Hepatocyte (in vitro differentiated cells): ENCODE results near the gene EFHD1.

ENCODE experiments used
- CTCF ChIP-seq: fragments of 200-600 bp; sonication (generic); IDR thresholded peaks from 2 replicates; pipeline ENCODE4 v1.5.1; 2016; ENCODE audit warnings: antibody characterized with exemption, mild to moderate bottlenecking; ENCODE audit not compliant: poor library complexity
- EZH2 ChIP-seq: fragments of 200-600 bp; sonication (generic); IDR thresholded peaks from 2 replicates; pipeline ENCODE4 v1.6.1; 2016; ENCODE audit warnings: antibody characterized with exemption, mild to moderate bottlenecking, borderline replicate concordance
- EZH2phosphoT487 ChIP-seq: fragments of 200-600 bp; sonication (generic); IDR thresholded peaks from one replicate; pipeline ENCODE4 v1.6.1; 2018; ENCODE audit warnings: antibody characterized with exemption, mild to moderate bottlenecking, low read depth, moderate library complexity; ENCODE audit not compliant: unreplicated experiment, severe bottlenecking

GRCh38 chr2:232713505-232713904 is 80.1 kb downstream of the EFHD1 start:
- no peak for TF ChIP-seq CTCF
- TF ChIP-seq EZH2: no peak
- no peak for TF ChIP-seq EZH2phosphoT487
